GM18867 (cell line): ENCODE results near the gene PEX3.
A peak's percentile ranks its signal among the peaks of the same experiment; 100 is the strongest.

ENCODE experiments used
- ATAC-seq: cut with Tn5 transposase; IDR thresholded peaks from one replicate; pipeline ENCODE4 v1.9.1; 2021; ENCODE audit warnings: mild to moderate bottlenecking, moderate library complexity; ENCODE audit not compliant: unreplicated experiment

PEX3 gene

GRCh38 chr6:143536461-143536865 is 85.9 kb downstream of the PEX3 start:
- ATAC-seq: peak; percentile 71

- peak; percentile 60 for ATAC-seq
These were observed 86.5 kb downstream of the PEX3 start for GRCh38 chr6:143536866-143537691.

GRCh38 chr6:143538374-143538773 is 87.8 kb downstream of the PEX3 start:
- no peak for ATAC-seq

GRCh38 chr6:143539106-143539505 is 88.5 kb downstream of the PEX3 start:
- ATAC-seq: no peak

GRCh38 chr6:143539734-143540133 is 89.1 kb downstream of the PEX3 start:
- ATAC-seq: no peak

GRCh38 chr6:143540192-143540591 is 89.6 kb downstream of the PEX3 start:
- no peak for ATAC-seq
